Measurements from ENCODE around the gene SYNE1. TPM values are rescaled to one million over a fixed set of nuclear protein-coding genes. Genes with fewer than 3 reads are reported as not detected.

The SYNE1 gene
- total and polyA plus RNA-seq, 10 of the 15 experiments (the other 5 are each of a cell fraction or from before 2014, with no cell fraction given): 2.3 to 28.7 (median 14.1) TPM

GRCh38 chr6:152351110-152351509 is 286.1 kb downstream of the SYNE1 start:
- no peaks in the 10 kb centered on the region for H3K79me2 ChIP-seq (ENCODE audit: control insufficient read depth, insufficient read depth, low read length)
- in situ Hi-C loops (cut with MboI) (no loop called here), intact Hi-C loops (cut with micrococcal nuclease; ENCODE audit: unreplicated experiment) (no loop called here)
- no peaks in the 10 kb centered on the region for H3K36me3 ChIP-seq (ENCODE audit: control insufficient read depth in 2 of 2, insufficient read depth in 2 of 2, low read length in 1 of 2)
- no peaks in the 10 kb centered on the region; a peak in 1 of 4 replicates for H3K27me3 ChIP-seq (replicated peaks in 1 of 2; ENCODE audit: control insufficient read depth in 2 of 2, insufficient read depth in 2 of 2, low read length in 1 of 2)
- no peak for TF ChIP-seq MYB (IDR thresholded peaks at IDR 0.05; ENCODE audit: borderline replicate concordance, low read depth, low read length)
- TF ChIP-seq, protein P1, sequence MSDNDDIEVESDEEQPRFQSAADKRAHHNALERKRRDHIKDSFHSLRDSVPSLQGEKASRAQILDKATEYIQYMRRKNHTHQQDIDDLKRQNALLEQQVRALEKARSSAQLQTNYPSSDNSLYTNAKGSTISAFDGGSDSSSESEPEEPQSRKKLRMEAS (IDR thresholded peaks at IDR 0.05; ENCODE audit: low read depth, low read length): no peak
- no peak for TF ChIP-seq ATF7 (IDR thresholded peaks at IDR 0.05; ENCODE audit: low read depth)
- TF ChIP-seq GATAD2B (conservative IDR thresholded peaks at IDR 0.05; ENCODE audit: low read depth): no peak
- no peak for TF ChIP-seq SREBF2 (IDR thresholded peaks at IDR 0.05; ENCODE audit: low read length)
- TF ChIP-seq TARDBP (IDR thresholded peaks at IDR 0.05; ENCODE audit: borderline replicate concordance): no peak
- no peak for TF ChIP-seq POLR2AphosphoS2 (IDR thresholded peaks at IDR 0.05; ENCODE audit: low read depth, low read length)
- TF ChIP-seq SP1 (IDR thresholded peaks at IDR 0.05; ENCODE audit: low read depth, low read length): no peak
- no peak for TF ChIP-seq KLF5 (IDR thresholded peaks at IDR 0.05; ENCODE audit: partially characterized antibody)
- TF ChIP-seq, protein P2, sequence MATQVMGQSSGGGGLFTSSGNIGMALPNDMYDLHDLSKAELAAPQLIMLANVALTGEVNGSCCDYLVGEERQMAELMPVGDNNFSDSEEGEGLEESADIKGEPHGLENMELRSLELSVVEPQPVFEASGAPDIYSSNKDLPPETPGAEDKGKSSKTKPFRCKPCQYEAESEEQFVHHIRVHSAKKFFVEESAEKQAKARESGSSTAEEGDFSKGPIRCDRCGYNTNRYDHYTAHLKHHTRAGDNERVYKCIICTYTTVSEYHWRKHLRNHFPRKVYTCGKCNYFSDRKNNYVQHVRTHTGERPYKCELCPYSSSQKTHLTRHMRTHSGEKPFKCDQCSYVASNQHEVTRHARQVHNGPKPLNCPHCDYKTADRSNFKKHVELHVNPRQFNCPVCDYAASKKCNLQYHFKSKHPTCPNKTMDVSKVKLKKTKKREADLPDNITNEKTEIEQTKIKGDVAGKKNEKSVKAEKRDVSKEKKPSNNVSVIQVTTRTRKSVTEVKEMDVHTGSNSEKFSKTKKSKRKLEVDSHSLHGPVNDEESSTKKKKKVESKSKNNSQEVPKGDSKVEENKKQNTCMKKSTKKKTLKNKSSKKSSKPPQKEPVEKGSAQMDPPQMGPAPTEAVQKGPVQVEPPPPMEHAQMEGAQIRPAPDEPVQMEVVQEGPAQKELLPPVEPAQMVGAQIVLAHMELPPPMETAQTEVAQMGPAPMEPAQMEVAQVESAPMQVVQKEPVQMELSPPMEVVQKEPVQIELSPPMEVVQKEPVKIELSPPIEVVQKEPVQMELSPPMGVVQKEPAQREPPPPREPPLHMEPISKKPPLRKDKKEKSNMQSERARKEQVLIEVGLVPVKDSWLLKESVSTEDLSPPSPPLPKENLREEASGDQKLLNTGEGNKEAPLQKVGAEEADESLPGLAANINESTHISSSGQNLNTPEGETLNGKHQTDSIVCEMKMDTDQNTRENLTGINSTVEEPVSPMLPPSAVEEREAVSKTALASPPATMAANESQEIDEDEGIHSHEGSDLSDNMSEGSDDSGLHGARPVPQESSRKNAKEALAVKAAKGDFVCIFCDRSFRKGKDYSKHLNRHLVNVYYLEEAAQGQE (IDR thresholded peaks at IDR 0.05; ENCODE audit: low read depth, low read length): no peak
- TF ChIP-seq PBX3 (IDR thresholded peaks at IDR 0.05; ENCODE audit: insufficient replicate concordance, low read depth, low read length): no peak
- no peak for TF ChIP-seq CEBPZ (IDR thresholded peaks at IDR 0.05; ENCODE audit: low read depth, low read length)
- TF ChIP-seq SUPT20H (IDR thresholded peaks at IDR 0.05; ENCODE audit: borderline replicate concordance, control insufficient read depth, low read depth, low read length): no peak
- no peak for TF ChIP-seq TCF7 (IDR thresholded peaks at IDR 0.05; ENCODE audit: borderline replicate concordance)
- TF ChIP-seq SIX5 (IDR thresholded peaks at IDR 0.05; ENCODE audit: low read depth, low read length, severe bottlenecking): no peak
- TF ChIP-seq SMARCA5 (IDR thresholded peaks at IDR 0.05): no peak
- H3K27ac ChIP-seq (ENCODE audit: control insufficient read depth, insufficient read depth): no peak overlapping the region
- no peak overlapping the region for H3K9ac ChIP-seq (ENCODE audit: control insufficient read depth, insufficient read depth, low read length)
- no TSS peak for BruUV-seq (replicated peaks)
- RAD21 ChIA-PET (ENCODE audit: unreplicated experiment): interaction anchor here (0.6 to 1.0 kb wide), 2 partner anchors 54 to 110 kb away, joined by 3 read pairs; no protein-coding TSS in a partner anchor
- no peak overlapping the region for H2AFZ ChIP-seq (ENCODE audit: control insufficient read depth, low read depth, low read length)
- no peak overlapping the region for H3K4me3 ChIP-seq
- H3K4me2 ChIP-seq (ENCODE audit: control insufficient read depth, insufficient read depth): no peak overlapping the region
- no peaks in the 10 kb centered on the region for H3K4me1 ChIP-seq (ENCODE audit: control insufficient read depth, insufficient read depth, low read length)
- WGBS (ENCODE audit: insufficient coverage, insufficient replicate concordance, low lambda C conversion rate, missing lambda C conversion rate): 77% methylated on average over 2 of the region's 2 CpGs
- SMC1A ChIA-PET (ENCODE audit: uncharacterized antibody, unreplicated experiment): interaction anchor here (0.6 to 1.1 kb wide), 2 partner anchors 13 to 18 kb away, joined by 3 read pairs; no protein-coding TSS in a partner anchor
- no peak for FAIRE-seq
- H4K20me1 ChIP-seq (ENCODE audit: control insufficient read depth, insufficient read depth): no peaks in the 10 kb centered on the region
- CTCF ChIA-PET: interaction anchor here (0.6 to 3.1 kb wide), 4 partner anchors 13 to 660 kb away, joined by 3 to 14 read pairs (median 3); no protein-coding TSS in a partner anchor
- ATAC-seq: no peak
- H3K9me3 ChIP-seq (replicated peaks; ENCODE audit: control insufficient read depth, insufficient read depth, low read length): no peaks in the 10 kb centered on the region
- POLR2A ChIA-PET: no interaction called here
- no peak for DNase-seq (ENCODE audit: low read depth, low spot score)
